Fibroblast of skin of right biceps (primary cell): ENCODE data around the gene SRD5A1.

Experiments used
- DNase-seq: peaks from one replicate; pipeline ENCODE4 v3.0.0-alpha.2; 2013

SRD5A1 gene, protein sequence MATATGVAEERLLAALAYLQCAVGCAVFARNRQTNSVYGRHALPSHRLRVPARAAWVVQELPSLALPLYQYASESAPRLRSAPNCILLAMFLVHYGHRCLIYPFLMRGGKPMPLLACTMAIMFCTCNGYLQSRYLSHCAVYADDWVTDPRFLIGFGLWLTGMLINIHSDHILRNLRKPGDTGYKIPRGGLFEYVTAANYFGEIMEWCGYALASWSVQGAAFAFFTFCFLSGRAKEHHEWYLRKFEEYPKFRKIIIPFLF

DNA sequence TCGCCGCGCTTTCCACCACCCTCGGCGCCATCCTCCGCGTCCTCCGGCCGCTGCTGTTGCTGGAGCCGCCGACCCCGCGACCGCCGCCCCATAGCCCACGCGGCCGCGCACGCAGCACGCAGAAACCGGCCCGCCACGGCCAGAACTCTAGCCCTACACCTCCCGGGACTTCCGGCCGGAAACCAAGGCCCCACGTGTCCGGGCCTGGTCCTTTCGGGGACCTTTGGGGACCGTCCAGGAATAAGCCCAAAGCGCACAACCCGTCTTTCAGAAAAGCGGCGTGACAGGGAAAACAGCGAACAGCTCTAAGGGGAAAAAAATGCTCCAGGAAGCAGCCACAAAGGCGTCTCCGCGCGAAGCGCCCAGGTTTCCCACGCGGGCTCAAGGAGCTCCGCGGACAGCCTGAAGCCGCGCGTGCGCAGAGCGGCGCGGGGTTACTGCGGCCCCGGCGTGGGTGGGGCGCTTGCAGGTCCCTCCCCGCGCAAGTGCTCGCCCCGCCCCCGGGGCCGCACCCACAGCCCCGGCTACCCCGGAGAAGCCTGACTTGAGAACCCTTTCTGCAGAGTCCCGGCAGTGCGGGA is at the start of gene SRD5A1, which contains the start of gene NSUN2:
Gene SRD5A1, plus strand, starts transcription at position 553 of the 581 bp plus-strand sequence. CDS start 137 bp downstream, outside the sequence.
Gene NSUN2, minus strand, starts transcription at position 157 of the 581 bp plus-strand sequence. Its CDS starts 65 bp downstream, at position 92.
- DNase-seq, result peak; percentile 88

DNA sequence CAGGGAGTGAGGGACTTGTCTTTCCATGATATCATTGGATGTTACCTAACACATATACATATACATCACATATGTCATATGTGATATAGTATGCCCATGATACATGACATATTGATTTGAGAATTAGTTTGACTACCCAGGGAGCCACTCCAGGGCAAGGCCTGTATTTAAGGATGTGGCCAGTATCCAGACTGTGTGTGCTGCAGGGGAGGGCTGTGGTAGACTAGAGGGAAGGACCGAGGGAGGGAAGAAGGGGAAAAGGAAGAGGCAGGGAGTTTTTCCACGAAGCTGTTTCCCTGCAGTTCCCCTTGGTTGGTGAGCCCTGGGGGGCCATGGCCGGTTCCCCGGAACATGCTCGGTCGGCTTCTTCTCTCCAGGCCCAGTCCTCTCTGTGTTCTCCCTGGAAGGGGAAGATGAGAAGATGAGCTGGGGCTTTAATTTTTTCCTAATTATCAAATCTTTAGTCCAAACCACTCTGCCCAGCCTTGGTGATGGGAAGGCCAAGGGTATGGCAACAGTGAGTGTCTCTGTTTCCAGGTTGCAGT is 49.1 kb upstream of the SRD5A1 start:
- no peak for DNase-seq

DNA sequence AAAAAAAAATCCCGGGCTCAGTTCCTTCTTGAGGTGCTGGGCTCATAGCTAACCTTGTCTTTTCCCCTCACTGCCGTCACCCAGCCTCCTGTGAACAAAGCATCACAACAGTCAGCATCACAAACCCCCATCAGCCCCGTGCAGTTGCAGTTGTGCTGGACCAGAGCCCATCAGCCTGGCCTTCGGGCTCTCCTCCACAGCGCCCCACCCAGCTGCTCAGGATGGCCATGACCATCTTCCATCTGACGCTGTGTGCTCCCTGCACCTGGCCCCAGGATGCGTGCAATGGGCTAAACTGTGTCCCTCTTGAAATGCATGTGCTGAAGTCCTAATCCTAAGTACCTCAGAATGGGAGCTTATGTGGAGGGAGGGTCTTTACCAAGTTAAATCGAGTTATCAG is 48.5 kb upstream of the SRD5A1 start:
- DNase-seq, result no peak

DNA sequence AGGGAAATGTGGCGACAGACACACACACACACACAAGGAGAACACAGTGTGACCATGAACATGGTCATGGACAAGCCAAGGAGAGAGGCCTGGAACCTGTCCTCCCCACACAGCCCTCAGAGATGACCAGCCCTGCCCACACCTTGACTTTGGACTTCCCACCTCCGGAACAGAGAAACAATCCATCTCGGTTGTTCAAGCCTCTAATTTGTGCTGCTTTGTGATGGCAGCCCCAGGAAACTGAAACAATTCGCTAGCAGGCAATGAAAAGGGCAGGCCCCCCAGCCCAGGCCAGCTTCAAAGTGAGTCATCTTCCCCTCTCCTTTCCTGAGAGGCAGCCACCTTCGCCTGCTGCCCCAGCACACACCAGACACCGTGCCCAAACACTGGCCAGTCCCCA is 48.1 kb upstream of the SRD5A1 start:
- no peak for DNase-seq

DNA sequence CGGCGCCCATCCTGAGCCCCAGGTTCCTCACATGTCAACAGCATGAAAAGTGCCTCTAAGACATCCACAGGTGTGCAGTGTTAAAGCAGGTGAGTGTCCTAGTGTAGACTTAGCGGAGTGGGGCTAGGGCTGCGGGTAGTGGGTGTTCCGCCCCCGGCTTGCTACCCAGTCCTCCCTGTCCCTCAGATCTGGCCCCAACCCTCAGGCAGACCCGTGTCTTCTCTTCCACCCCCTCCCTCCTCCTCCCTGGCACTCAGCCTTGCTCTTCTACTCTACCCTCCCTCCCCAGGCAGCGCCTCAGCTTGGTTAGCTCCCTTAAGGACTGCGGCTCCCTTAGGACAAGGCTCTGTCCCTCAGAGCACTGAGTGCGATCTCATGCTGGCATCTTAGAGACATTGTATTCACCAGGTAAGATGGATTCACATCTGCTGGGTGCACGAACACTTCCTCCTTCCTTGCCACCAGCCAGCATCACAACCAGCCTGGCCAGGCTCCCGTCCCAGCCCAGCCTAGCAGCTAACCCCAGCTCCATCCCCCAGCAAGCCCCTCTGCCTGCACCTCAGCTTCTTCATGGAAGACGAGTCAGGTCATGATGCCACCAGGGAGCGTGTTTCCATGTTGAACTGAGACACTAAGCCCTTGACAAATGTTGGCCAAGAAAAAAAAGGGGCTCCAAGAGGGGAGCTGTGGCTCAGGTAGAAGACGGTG is 47.1 kb upstream of the SRD5A1 start:
- no peak for DNase-seq

DNA sequence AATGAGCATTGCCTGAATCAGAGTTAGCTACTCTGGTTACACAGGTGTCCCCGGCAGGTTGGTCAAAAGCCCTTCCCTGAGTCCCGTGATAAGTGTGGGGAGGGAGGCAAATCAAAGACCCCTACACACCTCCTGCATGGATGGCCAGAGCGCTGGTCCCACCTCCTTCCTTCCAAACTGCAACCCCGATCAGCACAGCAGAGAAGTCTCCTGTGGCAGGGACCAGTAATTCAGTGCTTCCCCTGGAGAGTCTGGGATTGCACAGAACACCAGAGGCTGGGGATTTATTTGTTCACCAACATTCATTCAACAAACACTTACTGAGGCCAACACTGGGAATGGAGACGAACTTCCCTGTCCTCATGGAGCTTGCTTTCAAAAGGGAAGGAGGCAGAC is 46.6 kb upstream of the SRD5A1 start:
- DNase-seq, result no peak

DNA sequence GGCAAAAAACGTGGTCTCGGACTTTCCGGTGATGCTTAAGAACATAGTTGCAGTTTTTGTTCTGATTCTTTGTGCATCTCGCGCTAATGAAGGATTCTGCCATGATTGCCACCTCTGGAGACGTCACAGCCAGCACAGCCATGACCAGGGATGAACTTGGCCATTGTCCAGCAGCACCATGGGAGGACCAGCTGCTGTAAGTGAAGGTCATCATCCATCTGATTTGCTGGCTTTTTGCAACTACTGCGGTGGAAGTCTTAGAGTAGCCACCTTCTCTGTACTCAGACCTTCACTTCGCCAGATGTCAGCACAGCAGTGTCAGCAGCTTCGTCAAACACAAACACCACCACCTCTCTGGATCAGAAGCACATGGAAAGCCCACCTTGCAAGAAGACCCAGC is 46.1 kb upstream of the SRD5A1 start:
- DNase-seq, result no peak

DNA sequence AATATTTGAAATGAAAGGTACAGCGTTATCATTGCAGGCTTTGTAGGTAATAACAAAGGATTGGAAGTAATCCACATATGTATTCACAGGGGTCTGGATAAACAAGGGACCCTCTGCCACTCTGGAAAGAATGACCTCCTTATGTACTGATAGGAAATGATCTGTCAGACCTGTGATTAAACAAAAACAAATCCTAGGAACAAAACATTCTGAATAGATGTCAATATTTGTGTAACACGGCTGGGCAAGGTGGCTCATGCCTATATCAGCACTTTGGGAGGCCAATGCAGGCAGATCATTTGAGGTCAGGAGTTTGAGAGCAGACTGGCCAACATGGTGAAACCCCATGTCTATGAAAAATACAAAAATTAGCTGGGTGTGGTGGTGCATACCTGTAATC is 42.7 kb upstream of the SRD5A1 start:
- no peak for DNase-seq

DNA sequence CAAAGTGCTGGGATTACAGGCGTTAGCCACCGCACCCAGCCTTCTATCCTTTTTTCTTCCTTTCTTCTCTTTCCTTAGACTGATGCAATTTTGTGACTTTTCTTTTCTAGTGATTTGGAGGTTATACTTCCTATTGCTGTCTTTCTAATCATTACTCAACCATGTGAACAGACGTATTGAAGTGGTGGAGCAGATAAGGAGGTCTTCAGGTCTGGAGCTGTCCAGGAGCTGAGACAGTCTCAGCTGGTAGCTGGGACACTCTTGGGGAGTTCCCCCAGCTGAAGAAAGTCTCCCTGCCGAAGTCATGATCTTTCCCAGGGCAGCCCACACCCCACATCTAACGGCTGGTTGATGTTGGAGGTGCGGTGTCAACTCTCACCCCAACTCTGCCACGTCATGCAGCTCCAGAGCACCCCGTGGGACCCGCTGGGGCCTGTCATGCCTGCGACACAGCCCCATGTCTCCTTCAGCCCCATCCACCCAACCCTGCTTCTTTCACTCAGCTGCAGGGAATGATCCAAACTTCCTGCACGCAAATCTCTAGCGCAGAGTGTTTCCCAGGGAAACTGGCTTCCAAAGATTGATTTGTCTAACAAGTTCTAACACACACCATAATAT is 41.5 kb upstream of the SRD5A1 start:
- DNase-seq, result no peak

DNA sequence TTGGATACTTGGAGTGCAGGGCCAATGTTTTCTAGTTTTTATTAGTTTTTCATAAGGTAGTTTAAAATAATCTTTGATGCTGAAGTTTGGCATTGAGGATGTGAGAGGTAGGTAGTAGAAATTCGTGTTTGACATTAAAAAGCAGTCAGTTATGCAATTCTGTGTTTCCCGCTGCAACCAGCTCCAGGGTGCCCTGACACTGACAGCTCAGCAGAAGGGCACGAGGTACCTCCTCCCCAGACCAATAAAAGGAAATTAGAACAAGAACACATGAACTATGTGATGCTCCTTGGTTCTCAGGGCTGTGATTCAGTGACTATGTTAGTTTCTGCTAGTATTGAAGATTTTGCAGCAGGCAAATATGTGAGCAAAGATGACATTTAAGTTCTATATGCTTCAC is 40.6 kb upstream of the SRD5A1 start:
- no peak for DNase-seq

DNA sequence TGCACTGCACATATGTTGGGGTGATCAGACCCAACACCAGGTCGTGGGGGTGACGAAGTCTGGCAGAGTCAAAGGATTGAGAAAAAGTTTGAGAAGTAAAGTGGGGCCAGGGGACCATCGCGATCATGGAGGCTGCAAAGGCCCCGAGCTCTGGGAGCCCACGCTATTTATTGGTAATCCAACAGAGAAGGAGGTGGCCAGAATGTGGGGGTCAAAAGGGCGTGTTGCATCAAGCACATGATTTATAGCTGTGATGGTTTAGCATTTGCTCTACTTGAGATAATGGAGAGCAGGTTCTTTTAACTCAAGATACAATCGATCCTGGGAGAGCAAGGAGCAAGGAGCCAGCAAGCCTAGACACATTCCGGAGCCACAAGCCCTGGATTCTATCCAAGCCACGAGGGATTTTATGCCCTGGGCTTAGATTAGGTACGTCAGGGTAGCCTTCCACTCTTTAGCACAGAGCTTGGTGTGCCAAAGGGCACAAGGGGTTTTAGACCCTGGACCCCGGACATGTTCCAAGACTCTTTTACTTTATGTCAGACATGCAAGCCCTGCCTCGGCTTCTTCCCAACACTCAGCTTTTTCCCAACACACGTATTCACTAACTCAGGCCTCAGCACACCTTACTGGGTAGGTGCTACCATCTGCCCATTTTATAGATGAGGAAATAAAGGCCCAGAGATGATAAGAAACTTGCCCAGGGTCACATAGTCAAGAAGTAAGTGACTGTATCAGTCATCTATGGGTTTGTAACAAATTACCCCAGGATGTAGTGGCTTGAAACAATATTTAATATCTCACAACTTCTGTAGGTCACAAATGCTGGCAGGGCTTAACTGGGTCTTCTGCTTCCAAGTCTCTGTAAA is 39.9 kb upstream of the SRD5A1 start:
- DNase-seq, result no peak

DNA sequence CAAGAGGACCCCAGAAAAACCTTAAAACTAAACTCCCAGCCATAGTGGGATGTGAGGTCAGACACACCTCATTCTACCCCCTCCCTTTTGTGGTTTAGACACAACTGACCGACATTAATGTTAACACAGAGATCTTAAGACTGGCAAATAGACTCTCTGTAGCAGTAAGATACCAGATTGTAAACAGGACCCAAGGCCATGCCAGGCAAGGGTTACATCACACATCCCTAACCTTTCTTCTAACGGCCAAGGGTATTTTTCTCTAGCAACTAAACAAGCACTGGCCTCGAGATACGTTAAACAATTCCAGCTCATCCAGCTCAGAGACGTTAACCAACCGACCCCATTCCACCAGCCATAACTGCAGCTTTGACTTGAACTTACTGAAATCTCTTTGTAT is 39.2 kb upstream of the SRD5A1 start:
- no peak for DNase-seq

DNA sequence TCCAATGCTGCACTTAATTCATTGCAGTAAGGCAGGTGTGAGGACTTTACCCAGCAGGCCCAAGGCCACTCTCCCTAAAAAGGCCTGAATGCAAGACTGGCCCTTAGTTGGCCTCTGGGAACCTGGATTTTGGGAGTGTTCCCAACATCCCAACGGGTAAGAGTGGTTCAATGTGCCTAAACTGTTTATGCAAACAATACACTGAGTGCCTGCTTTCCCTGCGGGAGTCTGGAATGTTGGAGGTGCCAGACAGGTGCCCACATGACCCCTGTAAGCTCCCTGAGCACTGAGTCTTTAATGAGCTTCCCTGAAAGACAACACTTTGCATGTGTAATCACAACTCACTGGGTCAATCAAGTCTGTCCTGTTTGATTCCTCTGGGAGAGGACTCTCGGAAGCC is 37.8 kb upstream of the SRD5A1 start:
- DNase-seq, result no peak

DNA sequence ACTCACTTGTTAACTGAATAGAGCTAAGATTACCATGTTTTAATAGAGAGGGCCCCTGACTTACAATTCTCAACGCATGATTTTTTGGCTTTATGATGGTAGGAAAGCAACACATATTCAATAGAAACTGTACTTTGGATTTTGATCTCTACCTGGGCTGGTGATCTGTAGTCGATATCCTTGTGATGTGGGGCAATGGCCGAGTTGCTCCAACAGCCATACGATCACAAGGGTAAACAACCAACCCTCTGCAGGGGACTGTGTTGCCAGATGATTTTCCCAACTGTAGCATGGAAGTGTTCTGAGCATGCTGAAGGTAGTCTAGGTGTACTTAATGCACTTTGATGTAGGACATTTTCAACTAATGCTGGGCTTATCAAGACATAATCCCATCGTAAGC is 36.9 kb upstream of the SRD5A1 start:
- no peak for DNase-seq

DNA sequence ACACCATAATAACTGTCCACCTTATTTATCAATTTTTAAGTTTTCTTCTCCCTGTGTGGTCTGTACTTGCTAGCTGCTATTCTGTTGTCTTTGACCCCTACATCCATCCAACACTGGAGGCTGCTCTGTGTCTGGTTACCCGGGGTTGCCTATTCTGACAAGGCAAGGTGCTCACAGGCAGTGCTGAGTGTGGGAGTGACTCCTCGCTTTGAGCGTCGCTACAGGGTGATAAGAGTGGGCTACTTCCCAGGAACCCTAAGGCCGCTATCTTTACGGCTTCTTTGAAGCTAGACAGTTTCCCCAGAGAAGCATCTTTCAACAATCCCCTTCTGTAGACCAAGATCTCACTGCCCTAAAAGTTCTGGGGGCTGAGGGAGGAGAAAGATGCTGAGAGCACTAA is 35.7 kb upstream of the SRD5A1 start:
- no peak for DNase-seq

DNA sequence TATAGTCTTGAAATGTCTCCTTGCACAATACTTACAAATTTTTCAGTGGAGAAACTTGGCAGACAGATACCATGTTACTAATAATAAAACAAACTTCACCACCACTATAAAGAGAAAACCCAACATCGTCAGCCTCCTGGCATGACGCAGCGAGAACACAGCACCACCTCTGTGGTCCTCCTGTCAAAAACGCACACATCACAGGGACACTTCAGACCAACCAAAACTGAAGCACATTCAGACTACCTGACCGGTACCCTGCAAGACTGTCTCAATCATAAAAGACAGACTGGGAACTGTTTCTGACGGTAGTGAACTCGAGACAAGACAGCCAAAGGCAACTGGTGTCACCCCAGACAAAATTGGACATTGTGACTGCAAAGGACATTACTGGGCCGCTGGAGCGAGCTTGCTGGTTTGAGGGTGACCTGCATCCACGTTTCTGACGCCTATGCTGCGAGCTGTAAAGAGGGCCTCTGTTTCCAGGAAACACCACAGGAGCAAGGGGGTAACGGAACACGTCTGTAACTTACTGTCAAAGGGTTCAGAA is 34.8 kb upstream of the SRD5A1 start:
- no peak for DNase-seq

DNA sequence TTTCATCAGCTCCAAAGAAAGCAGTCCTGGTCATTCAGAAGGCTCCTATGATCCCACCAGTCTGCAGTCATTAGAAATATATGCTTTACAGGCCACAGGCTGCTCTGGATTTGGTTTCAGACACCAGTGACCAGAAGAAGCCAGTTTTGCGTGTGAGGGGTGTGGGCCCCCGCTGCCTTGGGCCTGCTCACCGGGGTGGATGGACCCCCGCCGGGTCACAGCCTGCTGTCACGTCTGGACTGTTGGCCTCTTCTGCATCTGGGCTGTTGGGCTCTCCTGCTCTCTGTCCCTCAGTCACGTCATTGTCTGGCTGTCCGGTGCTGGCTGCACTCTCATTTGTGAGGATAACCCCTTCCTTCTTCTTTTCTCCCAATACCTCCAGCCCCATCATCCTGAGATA is 33.5 kb upstream of the SRD5A1 start:
- DNase-seq, result no peak

DNA sequence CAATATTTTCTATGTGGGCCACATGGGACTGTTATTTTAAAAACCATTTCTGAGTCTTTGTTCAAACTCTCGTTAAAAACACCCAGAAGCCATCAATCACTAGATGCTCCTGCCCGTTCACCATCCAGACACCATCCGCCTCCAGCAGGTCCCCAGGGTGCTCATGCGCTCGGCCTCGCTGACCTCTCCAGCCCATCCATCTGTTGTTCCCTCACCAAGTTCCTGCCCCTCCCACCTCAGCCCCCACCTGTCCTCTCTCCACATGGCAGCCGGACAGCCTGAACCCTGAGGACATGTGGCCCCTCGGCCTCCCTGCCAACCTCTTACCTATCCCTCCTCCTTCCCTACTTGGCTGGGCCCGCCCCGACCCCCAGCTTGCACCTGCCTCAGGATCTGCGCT is 32.0 kb upstream of the SRD5A1 start:
- no peak for DNase-seq

DNA sequence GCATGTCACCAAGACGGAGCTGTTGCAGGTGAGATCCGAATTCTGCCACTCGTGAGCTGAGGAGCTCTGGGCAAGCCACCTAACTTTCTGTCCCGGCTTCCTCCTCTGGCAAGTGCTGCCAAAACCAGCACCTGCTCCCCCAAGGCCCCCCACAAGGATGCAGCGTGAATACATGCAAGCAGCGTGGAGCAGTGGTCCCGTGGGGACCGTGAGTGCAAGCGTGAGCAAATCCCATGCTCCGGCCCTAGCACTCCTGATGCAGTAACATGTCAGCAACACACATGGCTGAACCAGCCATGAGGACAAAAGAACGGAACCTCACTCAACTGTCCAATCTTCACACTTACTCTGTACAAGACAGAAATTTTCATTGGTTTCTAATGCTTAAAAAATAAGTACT is 31.4 kb upstream of the SRD5A1 start:
- DNase-seq, result no peak

DNA sequence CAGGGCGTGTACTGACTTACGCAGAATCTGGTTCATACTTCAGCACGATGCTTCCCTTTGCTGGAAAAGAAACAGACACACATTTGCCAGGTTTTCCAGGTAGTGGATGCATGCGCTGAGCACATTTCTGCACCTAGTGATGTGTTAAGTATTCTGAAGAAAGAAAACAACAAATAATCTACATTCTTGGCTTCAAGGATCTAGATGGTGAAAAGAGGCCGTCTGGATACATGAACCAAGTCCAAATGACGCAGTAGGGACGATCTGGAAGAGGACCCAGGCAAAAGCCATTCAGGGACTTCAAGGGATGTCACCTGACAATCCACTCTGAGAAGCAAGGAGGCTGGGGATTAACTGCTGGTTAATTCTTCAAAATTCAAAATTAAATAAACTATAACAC is 30.8 kb upstream of the SRD5A1 start:
- DNase-seq, result no peak

DNA sequence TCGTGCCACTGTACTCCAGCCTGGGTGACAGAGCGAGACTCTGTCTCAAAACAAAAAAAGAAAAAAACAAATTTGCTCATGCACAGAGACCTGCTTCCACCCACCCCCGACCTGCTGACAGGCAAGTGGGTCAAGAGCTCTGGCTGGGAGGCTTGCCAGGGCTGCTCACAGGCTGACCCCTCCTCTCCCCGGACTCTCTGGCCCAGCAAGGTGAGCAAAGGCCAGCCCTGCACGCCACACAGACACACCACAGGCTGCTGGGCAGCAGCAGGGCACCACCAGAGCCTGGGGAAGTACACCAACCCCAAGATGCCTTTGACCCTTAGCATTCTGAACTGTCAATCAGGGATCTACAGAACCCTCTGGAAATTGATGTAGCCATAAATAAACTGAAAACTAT is 29.6 kb upstream of the SRD5A1 start:
- DNase-seq, result no peak

DNA sequence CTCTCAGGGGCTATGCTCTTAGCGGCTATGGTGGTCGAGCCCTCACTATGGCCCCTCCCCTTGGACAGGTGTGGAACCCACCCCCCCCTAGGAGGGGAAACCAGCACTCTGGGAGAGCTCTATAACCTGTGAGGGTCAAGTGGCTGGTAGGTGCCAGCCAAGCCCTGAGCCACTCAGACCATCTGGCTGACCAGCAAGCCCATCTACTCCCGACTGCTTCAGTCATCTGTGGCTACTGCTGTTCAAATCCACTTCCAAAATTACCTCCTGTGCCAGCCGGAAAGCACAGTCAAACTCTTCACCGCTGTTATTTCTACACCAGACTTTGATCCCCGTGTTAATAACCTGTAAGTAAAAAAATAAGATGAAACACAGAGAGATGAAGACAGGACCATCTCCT is 28.9 kb upstream of the SRD5A1 start:
- DNase-seq, result no peak
